ENCODE results near the gene SCEL.
"Not testable (repeated sequence)": the region's sequence is repeated elsewhere in the genome, so short reads cannot be mapped to it uniquely, and the experiment has no call there.

SCEL gene

DNA sequence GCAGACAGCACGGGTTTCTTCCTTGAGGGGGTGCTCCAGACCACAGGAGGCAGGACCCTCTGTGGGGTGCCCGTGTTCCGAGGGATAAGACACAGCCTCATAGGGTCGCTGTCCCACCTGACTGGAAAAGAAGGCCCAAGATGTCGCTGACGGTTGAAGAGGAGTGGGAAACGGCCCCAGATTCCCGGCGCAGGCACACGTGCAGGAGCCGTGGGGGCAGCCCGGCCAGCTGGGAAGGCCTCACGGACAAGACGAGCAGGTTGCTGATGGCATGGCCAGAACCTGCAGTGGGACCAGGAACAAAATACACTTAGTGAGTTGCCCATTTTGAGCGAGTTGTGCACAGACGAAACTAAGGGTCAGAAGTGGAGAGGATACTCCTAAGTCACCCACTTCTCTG lies 126.8 kb downstream of the SCEL start:
- DNase-seq (ENCODE audit: low read depth), result not testable (repeated sequence)

DNA sequence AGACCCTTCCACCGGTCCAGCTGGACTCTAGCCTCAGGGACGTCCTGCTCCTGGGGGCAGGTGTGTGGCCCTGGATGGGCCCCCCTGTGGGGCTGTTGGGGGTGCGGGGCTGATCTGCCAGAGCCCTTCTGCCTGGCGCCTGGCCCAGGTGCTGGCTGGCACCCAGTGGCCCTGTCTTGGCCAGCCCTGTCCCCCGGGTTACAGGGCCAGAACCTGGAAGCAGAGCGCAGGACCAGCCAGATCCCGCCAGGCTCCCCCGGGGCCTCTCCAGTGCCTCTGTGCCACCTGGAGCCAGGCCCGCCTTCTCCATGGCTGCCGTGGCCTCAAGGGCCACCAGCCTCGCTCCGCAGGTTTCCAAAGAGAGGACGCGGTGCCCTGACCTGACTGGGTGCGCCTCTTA lies 127.3 kb downstream of the SCEL start:
- not testable (repeated sequence) for DNase-seq (ENCODE audit: low read depth)

DNA sequence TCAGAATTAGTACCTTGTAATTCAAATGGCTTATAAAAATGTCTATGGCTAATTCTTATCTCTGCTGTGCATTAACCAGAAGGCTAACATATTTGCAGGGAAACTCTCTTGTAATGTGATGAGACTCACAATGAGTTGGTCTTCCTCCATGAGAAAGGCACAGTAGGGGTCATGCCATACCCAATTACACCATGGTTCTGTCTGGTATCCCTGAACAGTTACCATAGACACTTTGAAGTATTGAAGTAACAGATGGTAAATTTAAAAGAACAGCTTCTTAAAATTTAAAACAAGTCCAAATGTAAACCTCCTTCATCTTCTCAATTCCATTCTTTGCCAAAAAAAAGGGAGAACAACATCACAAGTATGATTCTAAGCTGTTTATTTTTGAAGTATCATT lies 139.3 kb downstream of the SCEL start:
- no peak for DNase-seq (ENCODE audit: low read depth)

DNA sequence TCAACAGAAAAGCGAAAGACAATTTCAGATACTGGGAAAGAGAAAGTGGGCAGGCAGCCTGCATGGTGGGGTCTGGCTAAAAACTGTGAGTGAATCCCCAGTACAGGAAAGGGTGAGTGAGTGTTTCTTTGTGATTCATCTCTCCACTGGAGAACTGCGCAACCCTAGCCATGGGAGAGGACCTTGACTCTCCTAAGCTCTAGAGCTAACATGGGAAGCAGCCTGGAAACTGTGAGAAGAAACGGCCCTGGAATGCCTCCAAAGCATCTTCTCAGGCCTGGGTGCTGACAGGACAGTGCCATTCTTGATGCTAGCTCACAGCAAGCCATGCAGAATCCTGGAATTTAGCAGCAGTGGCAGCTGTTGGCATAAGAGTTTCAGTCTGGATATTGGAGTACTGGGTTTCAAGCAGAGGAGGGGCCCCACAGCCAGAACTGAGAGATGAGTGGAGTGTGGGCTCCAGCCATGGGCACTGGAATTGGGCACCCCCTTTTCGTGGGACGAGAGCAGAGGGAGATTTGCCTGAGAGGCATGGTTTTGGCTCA lies 143.3 kb downstream of the SCEL start:
- DNase-seq (ENCODE audit: low read depth), result no peak

DNA sequence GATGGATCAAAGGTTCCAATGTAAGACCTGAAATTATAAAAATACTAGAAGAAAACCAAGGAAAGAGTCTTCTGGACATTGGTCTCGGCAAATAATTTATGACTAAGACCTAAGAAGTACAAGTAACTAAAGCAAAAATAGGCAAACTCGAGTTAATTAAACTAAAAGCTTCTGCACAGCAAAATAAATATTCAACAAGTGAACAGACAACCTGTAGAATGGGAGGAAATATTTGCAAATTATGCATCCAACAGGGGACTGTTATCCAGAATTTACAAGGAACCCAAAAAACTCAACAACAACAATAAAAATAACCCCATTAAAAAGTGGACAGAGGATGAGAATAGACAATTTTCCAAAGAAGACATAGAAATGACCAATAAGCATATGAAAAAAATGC lies 152.3 kb downstream of the SCEL start:
- no peak for DNase-seq (ENCODE audit: low read depth)

DNA sequence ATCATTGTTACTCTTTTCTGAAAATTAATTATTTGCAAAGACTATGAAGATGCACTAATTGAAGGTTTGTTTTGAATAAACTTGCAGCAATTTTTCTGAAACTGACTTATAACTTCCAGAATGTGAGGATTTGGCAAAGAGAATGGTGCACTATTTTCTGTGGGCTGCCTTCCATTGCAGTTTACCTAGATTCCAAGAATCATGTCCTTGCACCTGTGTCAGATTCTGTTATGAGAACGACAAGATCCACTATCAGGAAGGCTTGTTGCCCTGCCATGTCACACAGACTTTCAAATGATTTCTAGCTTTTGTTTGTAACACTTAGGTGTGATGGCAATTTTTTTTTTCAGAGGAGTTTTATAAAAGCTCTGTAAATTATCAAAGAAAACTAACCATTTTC lies 156.4 kb downstream of the SCEL start:
- no peak for DNase-seq (ENCODE audit: low read depth)

DNA sequence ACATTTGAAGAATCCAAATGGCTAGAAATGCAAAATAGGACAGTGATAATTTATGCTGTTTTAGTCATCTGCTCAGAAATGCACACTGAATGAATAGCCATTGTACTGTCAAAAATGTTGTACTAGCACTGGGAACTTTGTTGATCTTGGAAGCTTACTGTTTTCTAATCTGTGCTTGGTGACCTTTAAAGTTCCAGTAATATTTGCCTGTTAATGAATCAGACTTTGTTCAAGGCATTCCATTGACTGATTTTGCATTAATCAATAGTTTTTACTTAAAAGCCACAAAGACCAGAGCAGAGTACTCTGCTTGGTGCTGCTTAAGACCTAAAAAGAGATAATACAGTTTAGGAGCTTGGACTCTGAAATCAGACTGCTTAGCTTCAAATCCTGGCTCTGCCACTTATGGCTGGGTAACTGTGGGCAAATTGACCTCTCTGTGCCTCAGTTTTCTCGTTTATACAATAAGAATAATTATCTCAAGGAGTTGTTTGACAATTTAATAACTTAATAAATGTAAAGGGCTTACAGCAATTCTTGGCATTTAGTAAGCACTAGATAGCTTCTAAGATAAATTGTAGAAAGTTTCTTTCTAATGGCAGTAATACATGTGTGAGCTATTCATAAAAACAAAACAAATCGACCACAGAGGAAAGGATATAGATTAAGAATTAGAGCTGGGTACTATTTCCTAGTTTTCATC lies 157.4 kb downstream of the SCEL start:
- DNase-seq (ENCODE audit: low read depth), result no peak

DNA sequence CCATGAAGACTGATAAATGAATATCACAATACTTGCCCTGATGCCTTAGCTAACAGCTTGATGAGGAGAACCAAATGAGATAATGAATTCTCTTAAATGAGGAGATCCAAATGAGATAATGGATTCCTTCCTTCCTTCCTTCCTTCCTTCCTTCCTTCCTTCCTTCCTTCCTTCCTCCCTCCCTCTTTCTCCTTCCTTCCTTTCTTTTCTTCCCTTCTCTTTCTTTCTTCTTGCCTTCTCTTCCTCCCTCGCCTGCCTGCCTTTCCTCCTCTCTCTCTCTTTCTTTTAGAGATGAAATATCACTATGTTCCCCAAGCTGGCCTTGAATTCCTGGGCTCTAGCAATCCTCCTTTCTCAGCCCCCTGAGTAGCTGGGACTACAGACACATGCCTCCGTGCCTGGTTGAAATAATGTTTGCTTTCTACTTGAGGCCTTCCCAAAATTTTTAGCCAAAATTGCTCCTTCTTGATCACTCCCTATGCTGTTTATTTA lies 158.0 kb downstream of the SCEL start:
- DNase-seq (ENCODE audit: low read depth), result no peak
